ENCODE measurements around the gene SSH2. TPM values are rescaled to one million over a fixed set of nuclear protein-coding genes. Genes with fewer than 3 reads are reported as not detected.

SSH2 gene
- total RNA-seq, 1 experiment from 2014 or later, result 14.6 TPM

DNA sequence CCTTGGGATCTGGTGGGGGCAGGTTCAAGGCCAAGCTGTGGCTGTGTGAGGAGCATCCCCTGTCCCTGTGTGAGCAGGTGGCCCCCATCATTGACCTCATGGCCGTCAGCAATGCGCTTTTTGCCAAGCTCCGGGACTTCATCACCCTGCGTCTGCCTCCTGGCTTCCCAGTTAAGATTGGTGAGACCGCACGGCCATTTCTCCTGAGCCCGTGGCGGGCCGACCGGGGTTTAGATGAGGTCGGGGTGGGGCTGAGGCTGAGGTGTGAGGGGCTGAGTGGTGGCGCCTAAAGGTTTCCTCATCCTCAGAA lies 318.0 kb downstream of the SSH2 start:
- peaks cover 46% of the 10 kb centered on the region for H3K27me3 Mint-ChIP-seq (ENCODE audit: low read depth)
- Histone ChIP-seq H3K23me2 (ENCODE audit: insufficient read length, low read depth, low read length, poor library complexity, severe bottlenecking) (peaks cover 9% of the 10 kb centered on the region), H3K79me1 (ENCODE audit: insufficient read depth, low read depth, low read length, poor library complexity, severe bottlenecking) (no peaks in the 10 kb centered on the region), H3T11ph (ENCODE audit: low read length) (no peak overlapping the region), H3K14ac (ENCODE audit: insufficient read depth, low read length) (no peak overlapping the region), H3K4ac (ENCODE audit: low read depth, low read length) (no peak overlapping the region), H2BK20ac (ENCODE audit: low read depth, low read length, poor library complexity, severe bottlenecking) (no peak overlapping the region), H2AFZ (ENCODE audit: low read length) (no peak overlapping the region), H3K9ac (ENCODE audit: extremely low read depth, insufficient read length, low read length) (no peak overlapping the region), H3K79me2 (ENCODE audit: insufficient read depth, low read length) (no peaks in the 10 kb centered on the region), H3K56ac (ENCODE audit: insufficient read length, low read depth, low read length) (no peak overlapping the region), H2BK12ac (ENCODE audit: insufficient read length, low read depth, low read length) (no peak overlapping the region), H4K8ac (replicated peaks; ENCODE audit: insufficient read length, low read depth, low read length) (no peak overlapping the region), H3K4me1 (ENCODE audit: insufficient read depth, low read length) (no peaks in the 10 kb centered on the region; the same call in 1 of the 2 replicates), H3K4me2 (ENCODE audit: insufficient read depth, insufficient read length, low read length) (no peak overlapping the region), H3K27ac (ENCODE audit: insufficient read length, low read depth, low read length) (no peak overlapping the region), H3K9me3 (ENCODE audit: control insufficient read depth, low read depth, low read length) (no peaks in the 10 kb centered on the region), H4K5ac (ENCODE audit: insufficient read length, low read depth, low read length) (no peak overlapping the region), H4K91ac (ENCODE audit: insufficient read length, low read depth, low read length) (no peak overlapping the region), H2BK5ac (ENCODE audit: insufficient read length, low read length) (no peak overlapping the region), H3K27me3 (ENCODE audit: insufficient read depth, low read length) (peaks cover 11% of the 10 kb centered on the region), H3K18ac (ENCODE audit: insufficient read length, low read depth, low read length) (no peak overlapping the region), H2AK5ac (ENCODE audit: insufficient read length, low read length) (no peak overlapping the region), H2BK120ac (ENCODE audit: low read depth, low read length, poor library complexity, severe bottlenecking) (no peak overlapping the region), H3K23ac (ENCODE audit: insufficient read length, low read depth, low read length) (no peak overlapping the region), H2BK15ac (ENCODE audit: low read depth, low read length) (no peak overlapping the region), H4K20me1 (ENCODE audit: control insufficient read depth, insufficient read depth, insufficient read length) (no peaks in the 10 kb centered on the region)
- WGBS (ENCODE audit: extremely low coverage, insufficient read length, low lambda C conversion rate), result no CpG with 5 or more reads among the region's 12 CpGs
- no peak overlapping the region for H3K27ac Mint-ChIP-seq
- DNase-seq, result no peak
- TF ChIP-seq, protein P1, sequence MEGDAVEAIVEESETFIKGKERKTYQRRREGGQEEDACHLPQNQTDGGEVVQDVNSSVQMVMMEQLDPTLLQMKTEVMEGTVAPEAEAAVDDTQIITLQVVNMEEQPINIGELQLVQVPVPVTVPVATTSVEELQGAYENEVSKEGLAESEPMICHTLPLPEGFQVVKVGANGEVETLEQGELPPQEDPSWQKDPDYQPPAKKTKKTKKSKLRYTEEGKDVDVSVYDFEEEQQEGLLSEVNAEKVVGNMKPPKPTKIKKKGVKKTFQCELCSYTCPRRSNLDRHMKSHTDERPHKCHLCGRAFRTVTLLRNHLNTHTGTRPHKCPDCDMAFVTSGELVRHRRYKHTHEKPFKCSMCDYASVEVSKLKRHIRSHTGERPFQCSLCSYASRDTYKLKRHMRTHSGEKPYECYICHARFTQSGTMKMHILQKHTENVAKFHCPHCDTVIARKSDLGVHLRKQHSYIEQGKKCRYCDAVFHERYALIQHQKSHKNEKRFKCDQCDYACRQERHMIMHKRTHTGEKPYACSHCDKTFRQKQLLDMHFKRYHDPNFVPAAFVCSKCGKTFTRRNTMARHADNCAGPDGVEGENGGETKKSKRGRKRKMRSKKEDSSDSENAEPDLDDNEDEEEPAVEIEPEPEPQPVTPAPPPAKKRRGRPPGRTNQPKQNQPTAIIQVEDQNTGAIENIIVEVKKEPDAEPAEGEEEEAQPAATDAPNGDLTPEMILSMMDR (conservative IDR thresholded peaks at IDR 0.05), result no peak
- H3K4me1 Mint-ChIP-seq, result peaks cover 17 to 37% of the 10 kb centered on the region in 2 experiments
- H3K36me3 Mint-ChIP-seq (ENCODE audit: insufficient read depth in 1 of 3, low read depth in 3 of 3), result peaks cover 2 to 10% (median 8%) of the 10 kb centered on the region in 3 experiments; a peak in 4 of 7 replicates
- no peak overlapping the region for H3K4me3 Mint-ChIP-seq
- no peaks in the 10 kb centered on the region for H3K9me3 Mint-ChIP-seq

All from H9 (cell line).